Measurements from ENCODE around the gene ACP1. TPM values are rescaled to one million over a fixed set of nuclear protein-coding genes. Genes with fewer than 3 reads are reported as not detected.
A peak's percentile ranks its signal among the peaks of the same experiment; 100 is the strongest.

ACP1 gene
- total and polyA plus RNA-seq, 10 of the 15 experiments (the other 5 are each of a cell fraction or from before 2014, with no cell fraction given), result 120 to 468 (median 175) TPM

DNA sequence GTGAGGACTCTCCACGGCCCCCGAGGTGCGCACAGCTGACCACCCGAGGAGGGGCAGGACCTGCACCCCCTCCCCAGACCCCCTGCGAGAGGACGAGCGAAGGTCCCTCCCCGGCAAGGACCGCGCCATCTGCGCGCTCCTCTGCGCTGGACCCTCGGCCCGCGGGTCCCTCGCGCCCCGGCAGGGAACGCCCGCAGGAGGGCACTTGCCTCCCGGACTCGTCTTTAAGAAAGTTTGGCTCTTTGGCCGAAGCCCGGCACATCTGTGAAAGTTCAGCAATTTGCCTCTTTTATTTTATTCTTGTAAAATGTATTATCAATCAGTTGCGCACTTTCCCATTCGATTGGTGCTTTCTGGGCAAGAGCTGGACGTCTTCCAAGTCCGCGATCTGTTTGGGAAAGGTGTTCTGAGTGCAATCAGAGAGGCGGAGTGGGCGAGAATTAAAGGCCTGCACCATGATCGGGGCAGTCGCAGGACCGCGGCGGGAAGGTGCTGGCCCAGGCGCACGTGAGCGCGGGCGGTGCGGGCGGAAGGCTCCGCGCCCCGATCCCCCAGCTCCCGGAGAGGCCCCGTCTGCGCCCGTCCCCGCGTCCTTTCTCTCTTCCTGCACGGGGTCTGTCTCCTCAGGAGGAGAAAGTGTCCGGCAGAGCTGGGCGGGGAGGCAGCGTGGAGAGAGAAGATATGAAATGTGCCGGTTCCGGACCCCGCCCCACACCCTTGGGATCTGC lies 24.8 kb downstream of the ACP1 start:
- H3K27ac ChIP-seq (ENCODE audit: control insufficient read depth, insufficient read depth), result no peak overlapping the region
- DNase-seq (ENCODE audit: low read depth, low spot score), result no peak
- ATAC-seq, result peak; percentile 40
- H4K20me1 ChIP-seq (ENCODE audit: control insufficient read depth, insufficient read depth), result no peaks in the 10 kb centered on the region
- H3K79me2 ChIP-seq (ENCODE audit: control insufficient read depth, insufficient read depth, low read length), result no peaks in the 10 kb centered on the region
- CTCF ChIA-PET, result interaction anchor here (0.9 to 1.7 kb wide), 5 partner anchors 9 to 270 kb away, joined by 3 to 5 read pairs (median 4); no protein-coding TSS in a partner anchor
- no peak for FAIRE-seq
- H3K9ac ChIP-seq (ENCODE audit: control insufficient read depth, insufficient read depth, low read length), result no peak overlapping the region
- in situ Hi-C loops (cut with MboI) (no loop called here), intact Hi-C loops (cut with micrococcal nuclease; ENCODE audit: unreplicated experiment) (loop anchor here (1.0 kb wide), 2 partner anchors 43 to 117 kb away; no protein-coding TSS in a partner anchor)
- RAD21 ChIA-PET (ENCODE audit: unreplicated experiment), result interaction anchor here (1.1 to 1.7 kb wide), 5 partner anchors 28 to 342 kb away, joined by 3 to 7 read pairs (median 4); no protein-coding TSS in a partner anchor
- no peaks in the 10 kb centered on the region for H3K9me3 ChIP-seq (replicated peaks; ENCODE audit: control insufficient read depth, insufficient read depth, low read length)
- TF ChIP-seq BHLHE40 (IDR thresholded peaks at IDR 0.05; ENCODE audit: borderline replicate concordance in 1 of 2, low read depth in 2 of 2, low read length in 1 of 2), result peak in 1 of 2 experiments; percentile 52; a peak in 2 of 4 replicates
- TF ChIP-seq HDAC6 (IDR thresholded peaks at IDR 0.05; ENCODE audit: unreplicated experiment), result peak; percentile 79
- TF ChIP-seq, protein P1, sequence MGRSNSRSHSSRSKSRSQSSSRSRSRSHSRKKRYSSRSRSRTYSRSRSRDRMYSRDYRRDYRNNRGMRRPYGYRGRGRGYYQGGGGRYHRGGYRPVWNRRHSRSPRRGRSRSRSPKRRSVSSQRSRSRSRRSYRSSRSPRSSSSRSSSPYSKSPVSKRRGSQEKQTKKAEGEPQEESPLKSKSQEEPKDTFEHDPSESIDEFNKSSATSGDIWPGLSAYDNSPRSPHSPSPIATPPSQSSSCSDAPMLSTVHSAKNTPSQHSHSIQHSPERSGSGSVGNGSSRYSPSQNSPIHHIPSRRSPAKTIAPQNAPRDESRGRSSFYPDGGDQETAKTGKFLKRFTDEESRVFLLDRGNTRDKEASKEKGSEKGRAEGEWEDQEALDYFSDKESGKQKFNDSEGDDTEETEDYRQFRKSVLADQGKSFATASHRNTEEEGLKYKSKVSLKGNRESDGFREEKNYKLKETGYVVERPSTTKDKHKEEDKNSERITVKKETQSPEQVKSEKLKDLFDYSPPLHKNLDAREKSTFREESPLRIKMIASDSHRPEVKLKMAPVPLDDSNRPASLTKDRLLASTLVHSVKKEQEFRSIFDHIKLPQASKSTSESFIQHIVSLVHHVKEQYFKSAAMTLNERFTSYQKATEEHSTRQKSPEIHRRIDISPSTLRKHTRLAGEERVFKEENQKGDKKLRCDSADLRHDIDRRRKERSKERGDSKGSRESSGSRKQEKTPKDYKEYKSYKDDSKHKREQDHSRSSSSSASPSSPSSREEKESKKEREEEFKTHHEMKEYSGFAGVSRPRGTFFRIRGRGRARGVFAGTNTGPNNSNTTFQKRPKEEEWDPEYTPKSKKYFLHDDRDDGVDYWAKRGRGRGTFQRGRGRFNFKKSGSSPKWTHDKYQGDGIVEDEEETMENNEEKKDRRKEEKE (IDR thresholded peaks at IDR 0.05), result no peak
- H3K36me3 ChIP-seq (ENCODE audit: control insufficient read depth in 2 of 2, insufficient read depth in 2 of 2, low read length in 1 of 2), result no peaks in the 10 kb centered on the region
- 8% methylated on average over 47 of the region's 60 CpGs for WGBS (ENCODE audit: insufficient coverage, insufficient replicate concordance, low lambda C conversion rate, missing lambda C conversion rate)
- H2AFZ ChIP-seq (ENCODE audit: control insufficient read depth, low read depth, low read length), result no peak overlapping the region
- peaks cover 2 to 3% of the 10 kb centered on the region in 2 experiments; a peak in 2 of 4 replicates for H3K27me3 ChIP-seq (replicated peaks in 1 of 2; ENCODE audit: control insufficient read depth in 2 of 2, insufficient read depth in 2 of 2, low read length in 1 of 2)
- SMC1A ChIA-PET (ENCODE audit: uncharacterized antibody, unreplicated experiment), result interaction anchor here (0.9 to 1.1 kb wide), 4 partner anchors 74 to 271 kb away, joined by 3 read pairs; no protein-coding TSS in a partner anchor
- POLR2A ChIA-PET, result no interaction called here
- no peaks in the 10 kb centered on the region for H3K4me1 ChIP-seq (ENCODE audit: control insufficient read depth, insufficient read depth, low read length)
- peak overlapping the region; percentile 54; the same call in 1 of the 2 replicates for H3K4me2 ChIP-seq (ENCODE audit: control insufficient read depth, insufficient read depth)
- no TSS peak for BruUV-seq (replicated peaks)
- H3K4me3 ChIP-seq, result peak overlapping the region; percentile 20; the same call in 1 of the 2 replicates
